HEK293T (cell line): Measurements from ENCODE around the gene HSPA14.

Experiments
- CTCF ChIA-PET: fragments of 350-600 bp; formaldehyde crosslinking; extraction: SDS; loops from one replicate; lab custom pipeline; 2021; ENCODE audit warnings: antibody characterized with exemption, inconsistent platforms; lab: Yijun Ruan, JAX
- POLR2A ChIA-PET: fragments of 350-600 bp; formaldehyde crosslinking; extraction: SDS; loops from one replicate; lab custom pipeline; 2020; ENCODE audit warnings: antibody characterized with exemption, inconsistent platforms; lab: Yijun Ruan, JAX
- DNase-seq: peaks from one replicate; pipeline ENCODE4 v3.0.0; 2012; ENCODE audit warnings: mixed read lengths; ENCODE audit errors: extremely low spot score
- ARNT ChIP-seq: fragments of 450-650 bp; IDR thresholded peaks from 2 replicates; pipeline ENCODE4 v1.6.1; 2017; ENCODE audit warnings: mild to moderate bottlenecking
- BHLHE40 ChIP-seq: fragments of 450-650 bp; IDR thresholded peaks from 2 replicates; pipeline ENCODE4 v1.6.1; 2016; ENCODE audit warnings: mild to moderate bottlenecking, moderate library complexity, borderline replicate concordance
- CTBP1 ChIP-seq: fragments of 450-650 bp; IDR thresholded peaks from 2 replicates; pipeline ENCODE4 v1.6.1; 2016; ENCODE audit warnings: borderline replicate concordance
- ELF4 ChIP-seq: fragments of 450-650 bp; IDR thresholded peaks from 2 replicates; pipeline ENCODE4 v1.6.1; 2017; ENCODE audit warnings: antibody characterized with exemption
- FOXA1 ChIP-seq: fragments of 450-650 bp; IDR thresholded peaks from 2 replicates; pipeline ENCODE4 v1.6.1; 2016; ENCODE audit warnings: mild to moderate bottlenecking
- FOXK2 ChIP-seq: fragments of 450-650 bp; IDR thresholded peaks from 2 replicates; pipeline ENCODE4 v1.6.1; 2016; ENCODE audit warnings: mild to moderate bottlenecking
- FOXM1 ChIP-seq: fragments of 450-650 bp; IDR thresholded peaks from 2 replicates; pipeline ENCODE4 v1.6.1; 2017; ENCODE audit warnings: mild to moderate bottlenecking, borderline replicate concordance
- HDGF ChIP-seq: fragments of 450-650 bp; IDR thresholded peaks from 2 replicates; pipeline ENCODE4 v1.6.1; 2017; ENCODE audit warnings: antibody characterized with exemption, borderline replicate concordance
- L3MBTL2 ChIP-seq: fragments of 450-650 bp; conservative IDR thresholded peaks from 2 replicates; pipeline ENCODE4 v1.6.1; 2016; ENCODE audit warnings: mild to moderate bottlenecking
- LEF1 ChIP-seq: fragments of 450-650 bp; IDR thresholded peaks from 2 replicates; pipeline ENCODE4 v1.6.1; 2017; ENCODE audit warnings: mild to moderate bottlenecking, borderline replicate concordance
- NFRKB ChIP-seq: fragments of 450-650 bp; IDR thresholded peaks from 2 replicates; pipeline ENCODE4 v1.6.1; 2016; ENCODE audit warnings: mild to moderate bottlenecking, moderate library complexity
- SP1 ChIP-seq: fragments of 450-650 bp; IDR thresholded peaks from 2 replicates; pipeline ENCODE4 v1.6.1; 2017
- SUZ12 ChIP-seq: fragments of 450-650 bp; IDR thresholded peaks from 2 replicates; pipeline ENCODE4 v1.6.1; 2016; ENCODE audit warnings: mild to moderate bottlenecking
- TARDBP ChIP-seq: fragments of 450-650 bp; IDR thresholded peaks from 2 replicates; pipeline ENCODE4 v1.6.1; 2016
- ZNF384 ChIP-seq: fragments of 450-650 bp; IDR thresholded peaks from 2 replicates; pipeline ENCODE4 v1.6.1; 2016
- TF ChIP-seq, protein P1 (sequence below): fragments of 450-650 bp; IDR thresholded peaks from 2 replicates; pipeline ENCODE4 v1.6.1; 2016

The HSPA14 gene

DNA sequence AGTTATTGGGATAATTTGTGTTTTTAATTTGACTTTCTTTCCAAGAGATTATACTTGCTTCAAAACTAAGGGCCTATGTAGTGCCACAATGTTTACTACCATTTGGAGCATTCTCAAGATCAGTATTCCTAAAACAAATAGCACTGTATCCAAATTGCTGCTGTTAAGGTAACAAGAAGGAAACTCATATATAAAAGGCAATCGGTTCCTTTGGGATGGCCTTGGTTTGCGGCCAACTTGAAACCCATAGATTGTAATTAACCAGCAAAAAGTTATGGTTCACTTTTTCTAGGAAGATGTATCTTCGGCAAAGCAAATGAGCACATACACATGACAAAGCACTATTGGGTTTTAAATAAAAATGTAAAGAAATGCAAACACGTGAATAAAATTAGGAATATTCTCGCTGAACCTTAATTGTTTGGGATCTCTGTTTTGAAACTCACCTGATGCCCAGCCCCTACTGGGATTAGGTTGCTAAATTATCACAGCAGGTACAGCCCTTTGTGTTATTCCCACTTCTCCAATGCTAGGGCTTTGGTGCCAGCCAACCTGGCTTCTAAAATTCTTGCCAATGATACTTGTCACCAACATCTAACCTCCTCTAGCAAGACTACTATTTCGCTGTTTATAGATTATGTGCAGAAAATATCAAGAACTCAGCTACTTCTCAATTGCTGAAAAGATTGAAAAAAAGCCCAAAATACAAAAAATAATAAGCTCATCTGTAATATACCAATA is 16.3 kb upstream of the HSPA14 start:
- ChIA-PET CTCF (interaction anchor here (1.3 to 3.3 kb wide), 2 partner anchors 15 to 285 kb away, joined by 5 to 20 read pairs; partner anchors contain the start of genes CDNF, HSPA14 and MSANTD7), POLR2A (interaction anchor here (3.8 kb wide), 1 partner anchor 16 kb away, joined by 21 read pairs; the partner anchor contains the start of genes CDNF, HSPA14 and MSANTD7)
- TF ChIP-seq FOXA1, result no peak
- no peak for TF ChIP-seq TARDBP
- TF ChIP-seq SUZ12, result no peak
- TF ChIP-seq LEF1, result no peak
- TF ChIP-seq NFRKB, result no peak
- no peak for TF ChIP-seq ELF4
- no peak for TF ChIP-seq FOXM1
- TF ChIP-seq BHLHE40, result no peak
- TF ChIP-seq, protein P1, sequence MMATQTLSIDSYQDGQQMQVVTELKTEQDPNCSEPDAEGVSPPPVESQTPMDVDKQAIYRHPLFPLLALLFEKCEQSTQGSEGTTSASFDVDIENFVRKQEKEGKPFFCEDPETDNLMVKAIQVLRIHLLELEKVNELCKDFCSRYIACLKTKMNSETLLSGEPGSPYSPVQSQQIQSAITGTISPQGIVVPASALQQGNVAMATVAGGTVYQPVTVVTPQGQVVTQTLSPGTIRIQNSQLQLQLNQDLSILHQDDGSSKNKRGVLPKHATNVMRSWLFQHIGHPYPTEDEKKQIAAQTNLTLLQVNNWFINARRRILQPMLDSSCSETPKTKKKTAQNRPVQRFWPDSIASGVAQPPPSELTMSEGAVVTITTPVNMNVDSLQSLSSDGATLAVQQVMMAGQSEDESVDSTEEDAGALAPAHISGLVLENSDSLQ, result no peak
- no peak for TF ChIP-seq SP1
- TF ChIP-seq CTBP1, result no peak
- TF ChIP-seq ZNF384, result no peak
- no peak for TF ChIP-seq HDGF
- TF ChIP-seq L3MBTL2, result no peak
- no peak for TF ChIP-seq ARNT
- TF ChIP-seq FOXK2, result no peak
- DNase-seq, result no peak

DNA sequence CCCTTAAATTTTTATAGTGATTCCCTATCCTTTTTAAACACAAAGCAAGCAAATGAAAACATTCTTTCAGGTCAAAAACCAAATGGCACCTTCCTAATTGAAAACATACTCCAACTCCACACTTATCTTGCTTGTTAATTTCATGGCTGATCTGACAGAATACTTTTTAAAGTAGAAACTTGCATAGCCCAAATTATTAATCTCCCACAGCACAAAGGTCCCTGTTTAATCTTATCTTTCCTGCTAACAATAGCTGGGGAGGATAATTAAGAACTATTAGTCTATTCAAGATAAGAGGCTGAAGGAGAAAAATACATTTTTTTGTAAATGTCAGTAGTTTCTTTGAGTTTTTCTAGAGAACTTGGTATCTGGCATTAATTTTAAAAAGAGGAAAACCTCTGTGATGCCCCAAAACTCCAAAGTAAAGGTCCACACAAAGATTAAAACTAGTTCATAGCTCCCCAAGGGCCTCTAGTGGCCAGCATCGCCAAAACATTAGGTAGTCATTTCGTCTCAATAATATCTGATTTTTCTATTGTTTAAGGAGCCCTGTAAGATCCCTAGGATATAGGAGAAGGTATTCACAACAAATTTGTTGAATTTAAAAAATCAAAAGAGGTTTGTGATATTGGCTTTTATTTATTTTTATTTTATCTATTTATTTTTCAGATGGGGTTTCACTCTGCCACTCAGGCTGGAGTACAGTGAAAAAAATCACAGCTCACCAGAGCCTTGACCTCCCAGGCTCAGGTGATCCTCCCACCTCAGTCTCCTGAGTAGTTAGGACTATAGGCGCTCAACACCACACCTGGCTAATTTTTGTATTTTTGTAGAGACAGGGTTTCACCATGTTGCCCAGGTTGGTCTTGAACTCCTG is 15.0 kb upstream of the HSPA14 start:
- no peak for TF ChIP-seq FOXM1
- no peak for TF ChIP-seq LEF1
- no peak for TF ChIP-seq BHLHE40
- no peak for TF ChIP-seq FOXA1
- TF ChIP-seq SP1, result no peak
- TF ChIP-seq ARNT, result no peak
- TF ChIP-seq CTBP1, result no peak
- TF ChIP-seq ELF4, result no peak
- no peak for TF ChIP-seq TARDBP
- TF ChIP-seq, protein P1, result no peak
- TF ChIP-seq FOXK2, result no peak
- TF ChIP-seq SUZ12, result no peak
- peak; percentile 33 for DNase-seq
- ChIA-PET POLR2A (interaction anchor here (0.8 to 3.8 kb wide), 3 partner anchors 10 to 175 kb away, joined by 3 to 21 read pairs (median 3); partner anchors contain the start of genes CDNF, HSPA14 and MSANTD7), CTCF (interaction anchor here (0.6 to 3.3 kb wide), 8 partner anchors 11 to 324 kb away, joined by 3 to 20 read pairs (median 4); partner anchors contain the start of genes CDNF, HSPA14 and MSANTD7)

DNA sequence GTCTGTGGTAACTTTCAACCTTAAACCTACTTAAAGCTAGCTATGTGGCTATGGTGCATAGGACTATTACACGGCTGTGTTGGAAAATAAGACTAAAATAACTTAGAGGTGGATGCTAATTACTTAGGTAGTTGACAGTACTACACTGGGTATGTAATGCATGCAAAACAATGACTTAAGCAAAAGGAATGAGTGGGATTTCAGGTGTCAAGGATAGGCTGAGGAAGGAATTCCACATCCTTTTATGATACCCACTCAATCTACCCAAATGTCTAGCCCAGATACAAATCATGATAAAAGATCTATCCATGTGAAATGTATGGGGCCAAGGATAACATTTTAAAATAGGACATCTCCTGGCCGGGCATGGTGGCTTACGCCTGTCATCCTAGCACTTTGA is 14.1 kb upstream of the HSPA14 start:
- CTCF ChIA-PET, result interaction anchor here (0.7 to 3.3 kb wide), 5 partner anchors 8 to 547 kb away, joined by 3 to 20 read pairs (median 6); partner anchors contain the start of genes CDNF, FAM171A1, HSPA14 and MSANTD7

DNA sequence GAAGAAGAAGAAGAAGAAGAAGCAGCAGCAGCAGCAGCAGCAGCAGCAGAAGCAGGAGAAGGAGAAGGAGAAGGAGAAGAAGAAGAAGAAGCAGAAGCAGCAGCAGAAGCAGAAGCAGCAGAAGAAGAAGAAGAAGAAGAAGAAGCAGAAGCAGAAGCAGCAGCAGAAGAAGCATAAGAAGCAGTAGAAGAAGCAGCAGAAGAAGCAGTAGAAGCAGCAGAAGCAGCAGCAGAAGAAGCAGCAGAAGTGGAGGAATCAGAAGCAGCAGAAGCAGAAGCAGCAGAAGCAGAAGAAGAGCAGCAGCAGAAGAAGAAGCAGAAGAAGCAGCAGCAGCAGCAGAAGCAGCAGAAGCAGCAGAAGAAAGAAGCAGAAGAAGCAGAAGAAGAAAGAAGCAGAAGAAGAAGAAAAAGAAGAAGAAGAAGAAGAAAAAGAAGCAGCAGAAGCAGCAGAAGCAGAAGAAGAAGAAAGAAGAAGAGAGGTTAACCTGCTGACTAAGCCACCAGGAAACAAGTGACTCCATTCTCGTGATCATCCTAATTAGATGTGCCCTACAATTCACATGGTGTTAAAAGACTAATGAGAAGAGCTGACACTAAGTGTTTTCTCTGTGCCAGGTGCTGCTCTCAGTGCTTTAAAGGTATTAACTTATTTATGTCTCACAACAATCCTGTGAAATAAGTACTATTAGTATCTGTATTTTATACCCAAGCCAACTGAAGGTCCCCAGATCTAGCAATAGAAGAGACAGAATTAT is 11.9 kb upstream of the HSPA14 start:
- no peak for DNase-seq
- no peak for TF ChIP-seq FOXK2
- no peak for TF ChIP-seq L3MBTL2
- no peak for TF ChIP-seq ELF4
- TF ChIP-seq FOXA1, result no peak
- no peak for TF ChIP-seq NFRKB
- TF ChIP-seq HDGF, result no peak
- no peak for TF ChIP-seq CTBP1
- no peak for TF ChIP-seq LEF1
- TF ChIP-seq BHLHE40, result no peak
- no peak for TF ChIP-seq SP1
- no peak for TF ChIP-seq ARNT
- TF ChIP-seq FOXM1, result no peak
- no peak for TF ChIP-seq ZNF384
- no peak for TF ChIP-seq SUZ12
- no peak for TF ChIP-seq TARDBP
- TF ChIP-seq, protein P1, result no peak
- ChIA-PET CTCF (interaction anchor here (0.6 kb wide), 1 partner anchor 134 kb away, joined by 3 read pairs; no protein-coding TSS in a partner anchor), POLR2A (interaction anchor here (0.5 to 0.9 kb wide), 2 partner anchors 11 to 36 kb away, joined by 3 to 4 read pairs; partner anchors contain the start of gene CDNF)

More for the DNA sequence above, 14.1 kb upstream of the HSPA14 start:
- POLR2A ChIA-PET, result interaction anchor here (3.8 kb wide), 1 partner anchor 14 kb away, joined by 21 read pairs; the partner anchor contains the start of genes CDNF, HSPA14 and MSANTD7
- no peak for DNase-seq
- no peak for TF ChIP-seq SUZ12
- TF ChIP-seq FOXK2, result no peak
- no peak for TF ChIP-seq HDGF
- TF ChIP-seq NFRKB, result no peak
- no peak for TF ChIP-seq FOXA1
- TF ChIP-seq ZNF384, result no peak
- TF ChIP-seq ELF4, result no peak

DNA sequence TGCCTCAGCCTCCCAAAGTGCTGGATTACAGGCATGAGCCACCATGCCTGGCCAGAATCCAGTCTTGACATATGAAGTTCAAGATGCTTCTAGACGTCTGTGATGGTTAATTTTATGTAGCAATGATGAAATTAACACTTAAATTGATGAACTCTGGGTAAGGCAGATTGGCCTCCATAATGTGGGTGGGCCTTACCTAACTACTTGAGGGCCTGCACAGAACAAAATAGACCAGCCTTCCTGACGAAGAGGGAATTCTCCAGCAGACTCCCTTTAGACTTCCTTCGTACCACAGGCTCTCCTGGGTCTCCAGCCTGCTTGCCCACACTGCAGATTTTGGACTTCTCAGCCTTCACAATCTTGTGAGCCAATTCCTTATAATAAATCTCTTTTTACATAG is 5.0 kb upstream of the HSPA14 start:
- ChIA-PET POLR2A (interaction anchor here (1.1 kb wide), 1 partner anchor 10 kb away, joined by 3 read pairs; no protein-coding TSS in a partner anchor), CTCF (no interaction called here)
- DNase-seq, result no peak
- TF ChIP-seq, protein P1, result no peak
- no peak for TF ChIP-seq TARDBP
- TF ChIP-seq LEF1, result no peak
- TF ChIP-seq SP1, result no peak
- TF ChIP-seq FOXM1, result no peak
- no peak for TF ChIP-seq NFRKB
- TF ChIP-seq ELF4, result no peak
